Measurements from ENCODE around the gene CFAP65. TPM values are rescaled to one million over a fixed set of nuclear protein-coding genes. Genes with fewer than 3 reads are reported as not detected.
A peak's percentile ranks its signal among the peaks of the same experiment; 100 is the strongest.

CFAP65 gene
- total and polyA plus RNA-seq, 2 of the 13 experiments (the other 11 are each of a cell fraction or from before 2014, with no cell fraction given): 0.05 TPM; not detected in 1

DNA sequence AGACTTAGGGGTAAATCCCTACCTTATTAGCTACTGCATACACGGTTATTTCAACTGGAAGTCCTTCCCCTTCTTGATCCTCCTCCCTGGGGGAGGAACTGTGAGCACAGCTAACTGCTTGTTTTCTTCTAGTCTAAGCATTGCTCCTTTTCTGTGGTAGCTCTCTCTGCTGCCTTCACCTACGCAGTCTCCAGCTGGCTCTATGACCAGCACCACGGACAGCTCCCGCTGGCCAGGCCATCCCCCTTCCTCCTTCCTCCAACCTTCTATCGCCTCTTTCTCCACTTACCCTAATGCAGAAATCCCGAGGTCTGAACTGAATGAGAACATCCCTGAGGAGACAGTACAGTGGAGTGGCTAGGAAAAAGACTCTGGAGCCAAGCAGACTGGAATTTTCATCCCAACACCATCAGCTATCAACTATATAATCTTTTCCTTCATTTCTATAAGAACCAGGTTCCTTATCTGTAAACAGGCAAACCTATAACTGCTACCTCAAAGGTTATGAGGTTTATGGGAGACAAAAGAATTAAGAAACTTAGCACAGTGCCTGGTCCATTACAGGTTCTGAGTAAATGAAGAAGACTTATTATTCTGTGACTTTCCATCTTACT lies 4.7 kb upstream of the CFAP65 start (continued):
- TF ChIP-seq, protein P1, sequence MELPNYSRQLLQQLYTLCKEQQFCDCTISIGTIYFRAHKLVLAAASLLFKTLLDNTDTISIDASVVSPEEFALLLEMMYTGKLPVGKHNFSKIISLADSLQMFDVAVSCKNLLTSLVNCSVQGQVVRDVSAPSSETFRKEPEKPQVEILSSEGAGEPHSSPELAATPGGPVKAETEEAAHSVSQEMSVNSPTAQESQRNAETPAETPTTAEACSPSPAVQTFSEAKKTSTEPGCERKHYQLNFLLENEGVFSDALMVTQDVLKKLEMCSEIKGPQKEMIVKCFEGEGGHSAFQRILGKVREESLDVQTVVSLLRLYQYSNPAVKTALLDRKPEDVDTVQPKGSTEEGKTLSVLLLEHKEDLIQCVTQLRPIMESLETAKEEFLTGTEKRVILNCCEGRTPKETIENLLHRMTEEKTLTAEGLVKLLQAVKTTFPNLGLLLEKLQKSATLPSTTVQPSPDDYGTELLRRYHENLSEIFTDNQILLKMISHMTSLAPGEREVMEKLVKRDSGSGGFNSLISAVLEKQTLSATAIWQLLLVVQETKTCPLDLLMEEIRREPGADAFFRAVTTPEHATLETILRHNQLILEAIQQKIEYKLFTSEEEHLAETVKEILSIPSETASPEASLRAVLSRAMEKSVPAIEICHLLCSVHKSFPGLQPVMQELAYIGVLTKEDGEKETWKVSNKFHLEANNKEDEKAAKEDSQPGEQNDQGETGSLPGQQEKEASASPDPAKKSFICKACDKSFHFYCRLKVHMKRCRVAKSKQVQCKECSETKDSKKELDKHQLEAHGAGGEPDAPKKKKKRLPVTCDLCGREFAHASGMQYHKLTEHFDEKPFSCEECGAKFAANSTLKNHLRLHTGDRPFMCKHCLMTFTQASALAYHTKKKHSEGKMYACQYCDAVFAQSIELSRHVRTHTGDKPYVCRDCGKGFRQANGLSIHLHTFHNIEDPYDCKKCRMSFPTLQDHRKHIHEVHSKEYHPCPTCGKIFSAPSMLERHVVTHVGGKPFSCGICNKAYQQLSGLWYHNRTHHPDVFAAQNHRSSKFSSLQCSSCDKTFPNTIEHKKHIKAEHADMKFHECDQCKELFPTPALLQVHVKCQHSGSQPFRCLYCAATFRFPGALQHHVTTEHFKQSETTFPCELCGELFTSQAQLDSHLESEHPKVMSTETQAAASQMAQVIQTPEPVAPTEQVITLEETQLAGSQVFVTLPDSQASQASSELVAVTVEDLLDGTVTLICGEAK (IDR thresholded peaks at IDR 0.05): no peak
- TF ChIP-seq, protein P1 (CRISPR knock-in tag; IDR thresholded peaks at IDR 0.05): no peak
- TF ChIP-seq, protein P2, sequence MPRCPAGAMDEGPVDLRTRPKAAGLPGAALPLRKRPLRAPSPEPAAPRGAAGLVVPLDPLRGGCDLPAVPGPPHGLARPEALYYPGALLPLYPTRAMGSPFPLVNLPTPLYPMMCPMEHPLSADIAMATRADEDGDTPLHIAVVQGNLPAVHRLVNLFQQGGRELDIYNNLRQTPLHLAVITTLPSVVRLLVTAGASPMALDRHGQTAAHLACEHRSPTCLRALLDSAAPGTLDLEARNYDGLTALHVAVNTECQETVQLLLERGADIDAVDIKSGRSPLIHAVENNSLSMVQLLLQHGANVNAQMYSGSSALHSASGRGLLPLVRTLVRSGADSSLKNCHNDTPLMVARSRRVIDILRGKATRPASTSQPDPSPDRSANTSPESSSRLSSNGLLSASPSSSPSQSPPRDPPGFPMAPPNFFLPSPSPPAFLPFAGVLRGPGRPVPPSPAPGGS (CRISPR knock-in tag; IDR thresholded peaks at IDR 0.05): no peak
- TF ChIP-seq, protein P3, sequence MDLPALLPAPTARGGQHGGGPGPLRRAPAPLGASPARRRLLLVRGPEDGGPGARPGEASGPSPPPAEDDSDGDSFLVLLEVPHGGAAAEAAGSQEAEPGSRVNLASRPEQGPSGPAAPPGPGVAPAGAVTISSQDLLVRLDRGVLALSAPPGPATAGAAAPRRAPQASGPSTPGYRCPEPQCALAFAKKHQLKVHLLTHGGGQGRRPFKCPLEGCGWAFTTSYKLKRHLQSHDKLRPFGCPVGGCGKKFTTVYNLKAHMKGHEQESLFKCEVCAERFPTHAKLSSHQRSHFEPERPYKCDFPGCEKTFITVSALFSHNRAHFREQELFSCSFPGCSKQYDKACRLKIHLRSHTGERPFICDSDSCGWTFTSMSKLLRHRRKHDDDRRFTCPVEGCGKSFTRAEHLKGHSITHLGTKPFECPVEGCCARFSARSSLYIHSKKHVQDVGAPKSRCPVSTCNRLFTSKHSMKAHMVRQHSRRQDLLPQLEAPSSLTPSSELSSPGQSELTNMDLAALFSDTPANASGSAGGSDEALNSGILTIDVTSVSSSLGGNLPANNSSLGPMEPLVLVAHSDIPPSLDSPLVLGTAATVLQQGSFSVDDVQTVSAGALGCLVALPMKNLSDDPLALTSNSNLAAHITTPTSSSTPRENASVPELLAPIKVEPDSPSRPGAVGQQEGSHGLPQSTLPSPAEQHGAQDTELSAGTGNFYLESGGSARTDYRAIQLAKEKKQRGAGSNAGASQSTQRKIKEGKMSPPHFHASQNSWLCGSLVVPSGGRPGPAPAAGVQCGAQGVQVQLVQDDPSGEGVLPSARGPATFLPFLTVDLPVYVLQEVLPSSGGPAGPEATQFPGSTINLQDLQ (CRISPR knock-in tag; IDR thresholded peaks at IDR 0.05): no peak
- TF ChIP-seq KDM5A (IDR thresholded peaks at IDR 0.05; ENCODE audit: borderline replicate concordance, low read length): no peak
- no peak for TF ChIP-seq GLI4 (CRISPR knock-in tag; IDR thresholded peaks at IDR 0.05; ENCODE audit: borderline replicate concordance)
- TF ChIP-seq ZNF709 (CRISPR knock-in tag; IDR thresholded peaks at IDR 0.05): peak; percentile 39; the same call in 1 of the 2 replicates
- TF ChIP-seq SMYD3 (CRISPR knock-in tag; IDR thresholded peaks at IDR 0.05): no peak
- peak; percentile 85 for TF ChIP-seq ZNF557 (CRISPR knock-in tag; IDR thresholded peaks at IDR 0.05)
- no peak for TF ChIP-seq ZNF460 (CRISPR knock-in tag; IDR thresholded peaks at IDR 0.05; ENCODE audit: borderline replicate concordance)
- no peak for TF ChIP-seq ZNF746 (CRISPR knock-in tag; IDR thresholded peaks at IDR 0.05)
- no peak for TF ChIP-seq RFX3 (CRISPR knock-in tag; IDR thresholded peaks at IDR 0.05)
- no peak for TF ChIP-seq CC2D1A (CRISPR knock-in tag; IDR thresholded peaks at IDR 0.05)
- no peak for TF ChIP-seq ZNF782 (CRISPR knock-in tag; IDR thresholded peaks at IDR 0.05; ENCODE audit: borderline replicate concordance)
- peak; percentile 67 for TF ChIP-seq IKZF4 (CRISPR knock-in tag; IDR thresholded peaks at IDR 0.05; ENCODE audit: borderline replicate concordance, low read depth, not compliant biosample characterization)
- no peak for TF ChIP-seq ZNF747 (CRISPR knock-in tag; IDR thresholded peaks at IDR 0.05; ENCODE audit: borderline replicate concordance)
- TF ChIP-seq MED8 (CRISPR knock-in tag; IDR thresholded peaks at IDR 0.05; ENCODE audit: insufficient replicate concordance): no peak

Data from HepG2 (cell line).